DOHH2 (cell line): ENCODE results near the gene CDH4.

ENCODE experiments used
- CTCF ChIP-seq: fragments of 200-600 bp; sonication (generic); IDR thresholded peaks from one replicate; pipeline ENCODE4 v1.5.1; 2014; ENCODE audit warnings: antibody characterized with exemption, mild to moderate bottlenecking, low read depth, low read length; ENCODE audit not compliant: poor library complexity, severe bottlenecking
- EZH2phosphoT487 ChIP-seq: fragments of 200-600 bp; sonication (generic); IDR thresholded peaks from 2 replicates; pipeline ENCODE4 v1.6.1; 2017; ENCODE audit warnings: borderline replicate concordance, mild to moderate bottlenecking, antibody characterized with exemption, low read length, moderate library complexity, mixed read lengths

GRCh38 chr20:61528591-61528990 lies 276.5 kb downstream of the CDH4 start:
- TF ChIP-seq CTCF (no peak), EZH2phosphoT487 (no peak)
